ENCODE measurements around the gene KIF1B. TPM values are rescaled to one million over a fixed set of nuclear protein-coding genes. Genes with fewer than 3 reads are reported as not detected.

Gene KIF1B
- total RNA-seq, 1 experiment from 2014 or later: 57.7 TPM

- TF ChIP-seq CTCF (conservative IDR thresholded peaks at IDR 0.05): no peak
- peak overlapping the region in 1 of 3 experiments; percentile 26; a peak in 2 of 7 replicates for H3K27ac Mint-ChIP-seq
Measured at GRCh38 chr1:10291705-10292104, 81.3 kb downstream of the KIF1B start.

More at GRCh38 chr1:10291705-10292104, 81.3 kb downstream of the KIF1B start:
- no CpG with 5 or more reads among the region's 1 CpG for WGBS (ENCODE audit: extremely low coverage, insufficient read length, low lambda C conversion rate)
- Mint-ChIP-seq H3K27me3 (ENCODE audit: low read depth) (no peaks in the 10 kb centered on the region), H3K9me3 (no peaks in the 10 kb centered on the region), H3K36me3 (ENCODE audit: insufficient read depth in 1 of 3, low read depth in 3 of 3) (peaks cover 17 to 65% (median 51%) of the 10 kb centered on the region in 3 experiments; a peak in 6 of 7 replicates), H3K4me1 (no peaks in the 10 kb centered on the region), H3K4me3 (no peak overlapping the region)
- H3K18ac ChIP-seq (ENCODE audit: insufficient read length, low read depth, low read length): no peak overlapping the region
- no peak overlapping the region for H3K14ac ChIP-seq (ENCODE audit: insufficient read depth, low read length)
- H4K5ac ChIP-seq (ENCODE audit: insufficient read length, low read depth, low read length): no peak overlapping the region
- H2BK20ac ChIP-seq (ENCODE audit: low read depth, low read length, poor library complexity, severe bottlenecking): no peak overlapping the region
- H2BK12ac ChIP-seq (ENCODE audit: insufficient read length, low read depth, low read length): no peak overlapping the region
- no peak overlapping the region for H2AFZ ChIP-seq (ENCODE audit: low read length)
- no peaks in the 10 kb centered on the region for H3K9me3 ChIP-seq (ENCODE audit: control insufficient read depth, low read depth, low read length)
- no peaks in the 10 kb centered on the region for H4K20me1 ChIP-seq (ENCODE audit: control insufficient read depth, insufficient read depth, insufficient read length)
- no peak overlapping the region for H4K91ac ChIP-seq (ENCODE audit: insufficient read length, low read depth, low read length)
- H3K4me2 ChIP-seq (ENCODE audit: insufficient read depth, insufficient read length, low read length): no peak overlapping the region
- H2BK15ac ChIP-seq (ENCODE audit: low read depth, low read length): no peak overlapping the region
- H3K27ac ChIP-seq (ENCODE audit: insufficient read length, low read depth, low read length): no peak overlapping the region
- no peak for DNase-seq
- H3K79me1 ChIP-seq (ENCODE audit: insufficient read depth, low read depth, low read length, poor library complexity, severe bottlenecking): no peaks in the 10 kb centered on the region
- H3K79me2 ChIP-seq (ENCODE audit: insufficient read depth, low read length): no peaks in the 10 kb centered on the region
- H2BK5ac ChIP-seq (ENCODE audit: insufficient read length, low read length): no peak overlapping the region
- no peak overlapping the region for H2BK120ac ChIP-seq (ENCODE audit: low read depth, low read length, poor library complexity, severe bottlenecking)
- no peak overlapping the region for H3K23ac ChIP-seq (ENCODE audit: insufficient read length, low read depth, low read length)
- H3K4ac ChIP-seq (ENCODE audit: low read depth, low read length): no peak overlapping the region
- no peaks in the 10 kb centered on the region for H3K27me3 ChIP-seq (ENCODE audit: insufficient read depth, low read length)
- H3T11ph ChIP-seq (ENCODE audit: low read length): no peak overlapping the region
- H3K56ac ChIP-seq (ENCODE audit: insufficient read length, low read depth, low read length): no peak overlapping the region
- H2AK5ac ChIP-seq (ENCODE audit: insufficient read length, low read length): no peak overlapping the region
- H3K4me1 ChIP-seq (ENCODE audit: insufficient read depth, low read length): no peaks in the 10 kb centered on the region
- H3K23me2 ChIP-seq (ENCODE audit: insufficient read length, low read depth, low read length, poor library complexity, severe bottlenecking): no peaks in the 10 kb centered on the region
- no peak overlapping the region for H4K8ac ChIP-seq (replicated peaks; ENCODE audit: insufficient read length, low read depth, low read length)
- no peak overlapping the region for H3K9ac ChIP-seq (ENCODE audit: extremely low read depth, insufficient read length, low read length)
